B cell (primary cell): Measurements from ENCODE around the gene TUT7. TPM values are rescaled to one million over a fixed set of nuclear protein-coding genes. Genes with fewer than 3 reads are reported as not detected.

ENCODE experiments used
- ATAC-seq: fragments of 200-7000 bp; cut with Tn5 transposase; one replicate; pipeline ENCODE4 v1.10.0; 2021; ENCODE audit warnings: low read depth, mild to moderate bottlenecking, moderate number of reproducible peaks, moderate library complexity
- CTCF ChIA-PET: fragments of 350-600 bp; sonication (Branson Sonifier 250); formaldehyde crosslinking; loops from one replicate; lab custom pipeline; 2021; ENCODE audit warnings: antibody characterized with exemption, inconsistent platforms; lab: Charles Lee
- POLR2A ChIA-PET: fragments of 350-600 bp; sonication (Branson Sonifier 250); formaldehyde crosslinking; loops from one replicate; lab custom pipeline; 2021; ENCODE audit warnings: antibody characterized with exemption; lab: Charles Lee
- DNase-seq: peaks from one replicate; pipeline ENCODE4 v3.0.0; 2013
- H2AFZ ChIP-seq: 2 replicates; pipeline ENCODE4 v1.6.1; 2012; ENCODE audit warnings: mild to moderate bottlenecking, low read depth, low read length; ENCODE audit not compliant: insufficient read depth, poor library complexity, severe bottlenecking
- H3K27ac ChIP-seq, 2 donors: 1 replicate in 1 of 2; 2 replicates in 1 of 2; pipeline ENCODE4 v1.5.1; 2012 to 2013; ENCODE audit warnings: low read length in 2 of 2, mild to moderate bottlenecking in 2 of 2, moderate library complexity in 1 of 2
- H3K27me3 ChIP-seq, 4 experiments: fragments of 200-600 bp in 1 of 4; sonication (generic) in 1 of 4; replicated peaks in 1 of 4; 1 replicate in 2 of 4; 2 replicates in 2 of 4; pipeline versions ENCODE4 v1.6.1 to v1.7.0; 2013 to 2016; ENCODE audit warnings: low read length in 3 of 4, mild to moderate bottlenecking in 2 of 4, mixed read lengths in 1 of 4, moderate library complexity in 1 of 4; ENCODE audit not compliant: insufficient read depth in 4 of 4, control insufficient read depth in 3 of 4; ENCODE audit errors: control extremely low read depth in 1 of 4
- H3K36me3 ChIP-seq, 2 experiments: replicated peaks in 1 of 2; 1 replicate in 1 of 2; 2 replicates in 1 of 2; pipeline versions ENCODE4 v1.6.1 to v1.7.1; 2013; ENCODE audit warnings: low read length in 1 of 2; ENCODE audit not compliant: insufficient read depth in 2 of 2, control insufficient read depth in 1 of 2; ENCODE audit errors: control extremely low read depth in 1 of 2, extremely low read depth in 1 of 2
- H3K4me1 ChIP-seq, 2 donors: fragments of 200-600 bp in 1 of 2; sonication (generic) in 1 of 2; 1 replicate in 1 of 2; 2 replicates in 1 of 2; pipeline versions ENCODE4 v1.5.1 to v1.6.1; 2013 to 2017; ENCODE audit warnings: low read length in 2 of 2; ENCODE audit not compliant: control insufficient read depth in 2 of 2, insufficient read depth in 2 of 2
- H3K4me2 ChIP-seq: replicated peaks from 2 replicates; pipeline ENCODE3; 2012; ENCODE audit warnings: mild to moderate bottlenecking, low read depth, low read length; ENCODE audit not compliant: poor library complexity, severe bottlenecking
- H3K4me3 ChIP-seq, 5 experiments: fragments of 200-600 bp in 1 of 5; sonication (generic) in 1 of 5; 1 replicate in 3 of 5; 2 replicates in 2 of 5; pipeline versions ENCODE4 v1.5.1 to v1.7.0; 2011 to 2016; ENCODE audit warnings: low read length in 4 of 5, mild to moderate bottlenecking in 4 of 5, low read depth in 2 of 5, control low read depth in 1 of 5, moderate library complexity in 1 of 5; ENCODE audit not compliant: insufficient read depth in 1 of 5; ENCODE audit errors: control extremely low read depth in 1 of 5, extremely low read depth in 1 of 5
- H3K79me2 ChIP-seq: fragments of 200-600 bp; sonication (generic); one replicate; pipeline ENCODE4 v1.6.0; 2016; ENCODE audit warnings: low read length; ENCODE audit not compliant: control insufficient read depth, insufficient read depth
- H3K9ac ChIP-seq: fragments of 200-600 bp; sonication (generic); 2 replicates; pipeline ENCODE4 v1.6.1; 2017; ENCODE audit warnings: mild to moderate bottlenecking, low read length, moderate library complexity
- H3K9me3 ChIP-seq, 3 donors: one replicate each; pipeline versions ENCODE4 v1.6.1 to v1.7.1; 2013; ENCODE audit warnings: low read length in 2 of 3; ENCODE audit not compliant: control insufficient read depth in 2 of 3, insufficient read depth in 1 of 3; ENCODE audit errors: control extremely low read depth in 1 of 3
- H4K20me1 ChIP-seq: 2 replicates; pipeline ENCODE4 v1.6.0; 2012; ENCODE audit warnings: mild to moderate bottlenecking, low read length; ENCODE audit not compliant: insufficient read depth, control insufficient read depth, poor library complexity, severe bottlenecking
- H3K27ac Mint-ChIP-seq: one replicate; pipeline ENCODE4 v1.8.0; 2021; ENCODE audit warnings: mixed read lengths
- H3K27me3 Mint-ChIP-seq: one replicate; pipeline ENCODE4 v1.8.0; 2021; ENCODE audit warnings: mixed read lengths
- H3K4me1 Mint-ChIP-seq: one replicate; pipeline ENCODE4 v1.8.0; 2021; ENCODE audit warnings: mixed read lengths
- H3K4me3 Mint-ChIP-seq: one replicate; pipeline ENCODE4 v1.8.0; 2021; ENCODE audit warnings: mixed read lengths
- H3K9me3 Mint-ChIP-seq: one replicate; pipeline ENCODE4 v1.8.0; 2022; ENCODE audit warnings: mixed read lengths; ENCODE audit not compliant: insufficient read depth
- CTCF ChIP-seq: fragments of 200-600 bp; IDR thresholded peaks from one replicate; pipeline ENCODE4 v1.8.0; 2022; ENCODE audit warnings: antibody characterized with exemption, mild to moderate bottlenecking
- EZH2 ChIP-seq: IDR thresholded peaks from 2 replicates; pipeline ENCODE4 v1.6.1; 2012; ENCODE audit warnings: borderline replicate concordance, low read depth, mild to moderate bottlenecking, moderate library complexity, low read length; ENCODE audit not compliant: insufficient read depth, poor library complexity, severe bottlenecking
- WGBS: methylation state at CpG from one replicate; pipeline ENCODE4 v1.1.5; 2013; ENCODE audit warnings: missing lambda C conversion rate; ENCODE audit not compliant: insufficient coverage; 5-methylcytosine and 5-hydroxymethylcytosine counted together
- intact Hi-C: fragments of 100-400 bp; cut with micrococcal nuclease; formaldehyde crosslinking; loops from one replicate; pipeline ENCODE4 v1.10.0; 2022
- polyA plus RNA-seq: library from polyadenylated mRNA; depleted of rRNA; stranded (reverse); fragments of >200 nt; gene quantifications from 2 replicates; pipeline ENCODE4 v1.2.3, GENCODE V29; 2012
- total RNA-seq, 2 donors: library from RNA; stranded (reverse); fragments of 120-200 nt in 1 of 2; gene quantifications; 1 replicate in 1 of 2; 2 replicates in 1 of 2; pipeline versions ENCODE4 v1.2.3 to v1.2.4, GENCODE V29; 2013 to 2022

TUT7 gene
- total and polyA plus RNA-seq, 2 donors (not counting 1 experiment from before 2014, with no cell fraction given) = 18.3 to 70.7 TPM

- no peak overlapping the region for H2AFZ ChIP-seq
- intact Hi-C loops = no loop called here
- H3K4me3 Mint-ChIP-seq = no peak overlapping the region
Measured at GRCh38 chr9:86368871-86369521, 14.8 kb upstream of the TUT7 start.

More at GRCh38 chr9:86368871-86369521, 14.8 kb upstream of the TUT7 start:
- peaks cover 0 to 26% (median 20%) of the 10 kb centered on the region in 3 donors for H3K9me3 ChIP-seq
- TF ChIP-seq EZH2 = no peak
- TF ChIP-seq CTCF = no peak
- no peaks in the 10 kb centered on the region for H3K36me3 ChIP-seq
- H3K4me3 ChIP-seq = no peak overlapping the region
- no peak overlapping the region for H3K27ac ChIP-seq
- no CpG with 5 or more reads among the region's 3 CpGs for WGBS
- H3K27me3 ChIP-seq = peaks cover 0 to 3% (median 2%) of the 10 kb centered on the region in 4 experiments
- no peaks in the 10 kb centered on the region for H3K79me2 ChIP-seq
- Mint-ChIP-seq H3K9me3 (peaks cover 16% of the 10 kb centered on the region), H3K27me3 (peaks cover 25% of the 10 kb centered on the region), H3K4me1 (no peaks in the 10 kb centered on the region), H3K27ac (no peak overlapping the region)
- ATAC-seq (no peak), DNase-seq (no peak)
- H3K4me2 ChIP-seq = no peak overlapping the region
- no peak overlapping the region for H3K9ac ChIP-seq
- POLR2A ChIA-PET = no interaction called here
- CTCF ChIA-PET = no interaction called here
- H3K4me1 ChIP-seq = no peaks in the 10 kb centered on the region
- no peaks in the 10 kb centered on the region for H4K20me1 ChIP-seq
